Omental fat pad (tissue), 4 donors: ENCODE results near the gene SLC2A11. TPM values are rescaled to one million over a fixed set of nuclear protein-coding genes. Genes with fewer than 3 reads are reported as not detected.

Experiments used
- ATAC-seq: fragments of 150-250 bp; one replicate; pipeline ENCODE4 v1.9.1; 2016; ENCODE audit warnings: mild to moderate bottlenecking, moderate library complexity; ENCODE audit not compliant: low FRiP score
- DNase-seq: peaks from one replicate; pipeline ENCODE4 v3.0.0-alpha.2; 2019; ENCODE audit warnings: low spot score
- CTCF ChIP-seq, 3 donors: fragments of 450-650 bp; IDR thresholded peaks; one replicate each; pipeline ENCODE4 v1.5.1; 2016 to 2017; ENCODE audit warnings: antibody characterized with exemption in 3 of 3, mild to moderate bottlenecking in 3 of 3, moderate library complexity in 2 of 3
- total RNA-seq, 4 donors: library from RNA; depleted of rRNA; stranded (reverse); fragments of >200 nt; gene quantifications; one replicate each; pipeline ENCODE4 v1.1.0, GENCODE V29; 2016

Gene SLC2A11
- total RNA-seq, 4 donors from 2014 or later = 3.1 to 9.2 (median 7.5) TPM

- no peak for DNase-seq
- no peak for ATAC-seq
- TF ChIP-seq CTCF (IDR thresholded peaks at IDR 0.05) = no peak
Observed at GRCh38 chr22:23827351-23827995, 30.2 kb upstream of the SLC2A11 start.

- no peak for TF ChIP-seq CTCF (IDR thresholded peaks at IDR 0.05)
- ATAC-seq (no peak), DNase-seq (no peak)
Observed at GRCh38 chr22:23828800-23829680, 28.6 kb upstream of the SLC2A11 start.

GRCh38 chr22:23829845-23830372, 27.8 kb upstream of the SLC2A11 start:
- DNase-seq = no peak
- no peak for ATAC-seq
- TF ChIP-seq CTCF (IDR thresholded peaks at IDR 0.05) = no peak

GRCh38 chr22:23831261-23831660, 26.4 kb upstream of the SLC2A11 start:
- DNase-seq (no peak), ATAC-seq (no peak)
- TF ChIP-seq CTCF (IDR thresholded peaks at IDR 0.05) = no peak

GRCh38 chr22:23831781-23832180, 25.9 kb upstream of the SLC2A11 start:
- TF ChIP-seq CTCF (IDR thresholded peaks at IDR 0.05) = no peak
- DNase-seq = no peak
- no peak for ATAC-seq

- no peak for ATAC-seq
- DNase-seq = no peak
- TF ChIP-seq CTCF (IDR thresholded peaks at IDR 0.05) = no peak
Observed at GRCh38 chr22:23832226-23833016, 25.3 kb upstream of the SLC2A11 start.
